Subcutaneous adipose tissue (tissue), 4 donors: ENCODE data around the gene WWC1. TPM values are rescaled to one million over a fixed set of nuclear protein-coding genes. Genes with fewer than 3 reads are reported as not detected.

Source experiments
- total RNA-seq, 4 donors: library from RNA; depleted of rRNA; stranded (reverse); fragments of >200 nt; gene quantifications; one replicate each; pipeline ENCODE4 v1.1.0, GENCODE V29; 2016
- TF ChIP-seq, protein P1 (sequence below): fragments of 450-650 bp; IDR thresholded peaks from one replicate; pipeline ENCODE4 v1.5.1; 2016; ENCODE audit warnings: low read depth, mild to moderate bottlenecking, control low read depth, antibody characterized with exemption, moderate library complexity

The WWC1 gene
- total RNA-seq = 1 to 10 TPM in 2 of 4 donors, under 1 TPM in 1, not detected in 1; 0.34 to 5.1 (median 1.1) TPM

DNA sequence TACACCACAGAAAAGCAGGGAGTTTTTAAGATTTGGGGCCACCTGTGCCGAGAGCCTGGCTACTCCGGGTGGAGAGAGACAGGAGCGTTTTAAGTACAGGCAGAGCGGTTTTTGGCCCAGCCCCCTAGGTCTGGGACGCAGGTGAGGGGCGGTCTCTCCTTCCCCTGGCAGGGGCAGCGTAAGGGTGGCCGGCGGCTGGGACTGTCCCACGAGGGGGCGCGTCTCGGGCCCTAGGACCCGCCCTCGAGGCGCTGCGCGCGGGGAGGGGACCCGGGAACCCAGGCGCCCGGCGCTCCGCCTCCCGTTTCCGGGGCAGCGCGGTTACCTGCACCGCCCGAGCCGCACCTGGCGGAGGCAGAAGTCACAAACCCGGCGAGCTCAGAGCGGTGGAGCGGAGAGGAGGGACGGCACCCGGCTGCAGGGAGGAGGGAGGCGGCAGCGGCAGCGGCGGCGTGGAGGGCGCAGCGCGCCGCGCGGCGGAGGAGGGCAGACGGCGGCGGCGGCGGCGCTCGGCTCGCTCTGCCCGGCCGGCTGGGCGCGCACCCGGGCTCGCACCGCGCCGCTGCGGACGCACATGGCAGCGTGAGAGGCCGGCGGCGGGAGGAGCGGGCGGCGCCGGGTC, at the start of gene WWC1:
Gene WWC1 (plus strand): TSS at position 304 of the 622 bp plus-strand sequence. CDS start 508 bp downstream, outside the sequence.
- TF ChIP-seq, protein P1, sequence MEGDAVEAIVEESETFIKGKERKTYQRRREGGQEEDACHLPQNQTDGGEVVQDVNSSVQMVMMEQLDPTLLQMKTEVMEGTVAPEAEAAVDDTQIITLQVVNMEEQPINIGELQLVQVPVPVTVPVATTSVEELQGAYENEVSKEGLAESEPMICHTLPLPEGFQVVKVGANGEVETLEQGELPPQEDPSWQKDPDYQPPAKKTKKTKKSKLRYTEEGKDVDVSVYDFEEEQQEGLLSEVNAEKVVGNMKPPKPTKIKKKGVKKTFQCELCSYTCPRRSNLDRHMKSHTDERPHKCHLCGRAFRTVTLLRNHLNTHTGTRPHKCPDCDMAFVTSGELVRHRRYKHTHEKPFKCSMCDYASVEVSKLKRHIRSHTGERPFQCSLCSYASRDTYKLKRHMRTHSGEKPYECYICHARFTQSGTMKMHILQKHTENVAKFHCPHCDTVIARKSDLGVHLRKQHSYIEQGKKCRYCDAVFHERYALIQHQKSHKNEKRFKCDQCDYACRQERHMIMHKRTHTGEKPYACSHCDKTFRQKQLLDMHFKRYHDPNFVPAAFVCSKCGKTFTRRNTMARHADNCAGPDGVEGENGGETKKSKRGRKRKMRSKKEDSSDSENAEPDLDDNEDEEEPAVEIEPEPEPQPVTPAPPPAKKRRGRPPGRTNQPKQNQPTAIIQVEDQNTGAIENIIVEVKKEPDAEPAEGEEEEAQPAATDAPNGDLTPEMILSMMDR = no peak

DNA sequence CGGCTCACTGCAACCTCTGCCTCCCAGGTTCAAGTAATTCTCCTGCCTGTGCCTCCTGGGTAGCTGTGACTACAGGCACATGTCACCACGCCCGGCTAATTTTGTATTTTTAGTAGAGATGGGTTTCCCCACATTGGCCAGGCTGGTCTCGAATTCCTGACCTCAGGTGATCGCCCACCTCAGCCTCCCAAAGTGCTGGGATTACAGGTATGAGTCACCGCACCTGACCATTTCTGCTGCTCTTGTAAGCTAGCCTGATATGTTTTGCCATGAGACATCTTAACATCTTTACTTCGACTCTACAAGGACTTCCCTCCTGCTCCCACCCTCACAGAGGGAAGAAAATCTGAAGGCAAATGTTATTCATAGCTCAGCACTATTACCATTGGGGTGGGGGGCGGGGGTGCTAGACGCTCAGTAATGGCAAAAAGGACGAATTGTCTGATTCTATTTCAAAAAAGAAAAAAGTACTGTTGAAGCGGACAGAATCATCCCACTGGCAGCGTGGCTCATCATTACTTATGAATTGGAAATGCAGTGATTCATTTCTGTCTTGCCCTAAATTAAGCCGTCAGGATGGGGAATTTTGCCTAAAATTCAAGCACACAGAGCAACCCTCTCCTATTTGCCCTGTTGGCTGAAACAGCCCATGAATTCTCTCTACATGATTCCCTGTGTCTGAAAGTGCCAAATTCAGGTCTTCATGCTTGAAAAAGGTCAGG, 46.4 kb upstream of the WWC1 start:
- TF ChIP-seq, protein P1 = no peak

DNA sequence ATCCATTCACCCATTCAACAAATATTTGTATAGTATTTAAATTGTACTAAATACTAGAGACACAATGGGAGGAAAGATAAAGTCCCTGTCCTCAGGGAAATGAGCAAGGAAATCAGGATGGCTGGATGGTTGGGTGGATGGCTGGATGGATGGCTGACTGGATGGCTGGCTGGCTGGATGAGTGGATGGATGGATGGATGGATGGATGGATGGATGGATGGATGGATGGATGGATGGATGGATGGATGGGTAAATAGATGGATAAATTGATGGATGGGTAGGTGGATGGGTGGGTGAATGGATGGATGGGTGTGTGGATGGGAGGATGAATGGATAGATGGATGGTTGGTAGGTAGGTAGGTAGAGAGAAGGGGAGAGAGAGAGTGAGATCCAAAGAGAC, 41.5 kb upstream of the WWC1 start:
- TF ChIP-seq, protein P1 = no peak

DNA sequence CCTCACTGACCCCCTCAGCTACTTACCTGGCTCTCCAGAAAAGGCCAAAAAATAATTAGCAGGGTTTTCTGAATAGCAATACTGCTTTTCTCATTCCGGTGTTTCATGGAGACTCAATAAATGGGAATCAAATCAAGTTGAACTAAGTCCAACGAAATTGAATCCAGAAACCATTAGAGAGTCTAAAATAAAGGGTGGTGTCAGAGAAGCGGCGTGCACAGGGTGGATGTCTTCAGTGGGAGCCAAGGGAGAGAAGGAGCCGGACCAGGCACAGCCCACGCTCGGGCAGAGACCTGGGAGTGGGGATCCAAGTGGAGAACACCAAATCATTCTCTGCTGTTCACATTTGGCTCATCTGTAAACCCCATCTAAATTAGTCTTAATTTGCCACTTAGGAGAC, 40.2 kb upstream of the WWC1 start:
- TF ChIP-seq, protein P1 = no peak

DNA sequence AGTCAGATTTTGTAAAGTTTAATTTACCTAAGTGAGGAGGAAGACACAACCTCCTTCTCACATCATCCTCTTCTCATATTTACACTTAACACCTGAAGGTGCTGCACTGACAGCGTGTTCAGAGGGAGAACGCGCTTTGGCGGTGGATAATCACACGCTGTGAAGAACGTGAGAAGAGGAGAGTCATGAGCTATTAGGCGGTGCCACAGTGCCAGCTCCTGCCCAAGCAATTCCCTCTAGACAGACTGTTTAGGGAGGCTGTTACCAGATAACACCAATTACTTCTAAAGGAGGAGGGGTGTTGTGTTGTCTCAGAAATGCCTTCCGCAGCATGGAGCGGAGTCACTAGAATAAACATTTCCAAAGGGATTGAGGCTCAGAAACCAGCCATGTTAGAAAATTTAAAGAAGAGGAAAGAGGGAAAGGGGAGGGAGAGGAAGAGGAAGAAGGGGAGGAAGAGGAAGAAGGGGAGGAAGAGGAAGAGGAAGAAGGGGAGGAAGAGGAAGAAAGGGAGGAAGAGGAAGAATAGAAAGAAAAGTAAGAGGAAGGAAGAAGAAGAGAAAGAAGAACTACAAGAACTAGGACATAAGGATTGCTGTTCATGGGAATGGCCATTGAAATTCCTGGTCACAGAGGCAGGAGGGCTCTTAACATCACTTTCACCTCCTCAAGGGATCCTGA, 37.3 kb upstream of the WWC1 start:
- TF ChIP-seq, protein P1 = no peak

DNA sequence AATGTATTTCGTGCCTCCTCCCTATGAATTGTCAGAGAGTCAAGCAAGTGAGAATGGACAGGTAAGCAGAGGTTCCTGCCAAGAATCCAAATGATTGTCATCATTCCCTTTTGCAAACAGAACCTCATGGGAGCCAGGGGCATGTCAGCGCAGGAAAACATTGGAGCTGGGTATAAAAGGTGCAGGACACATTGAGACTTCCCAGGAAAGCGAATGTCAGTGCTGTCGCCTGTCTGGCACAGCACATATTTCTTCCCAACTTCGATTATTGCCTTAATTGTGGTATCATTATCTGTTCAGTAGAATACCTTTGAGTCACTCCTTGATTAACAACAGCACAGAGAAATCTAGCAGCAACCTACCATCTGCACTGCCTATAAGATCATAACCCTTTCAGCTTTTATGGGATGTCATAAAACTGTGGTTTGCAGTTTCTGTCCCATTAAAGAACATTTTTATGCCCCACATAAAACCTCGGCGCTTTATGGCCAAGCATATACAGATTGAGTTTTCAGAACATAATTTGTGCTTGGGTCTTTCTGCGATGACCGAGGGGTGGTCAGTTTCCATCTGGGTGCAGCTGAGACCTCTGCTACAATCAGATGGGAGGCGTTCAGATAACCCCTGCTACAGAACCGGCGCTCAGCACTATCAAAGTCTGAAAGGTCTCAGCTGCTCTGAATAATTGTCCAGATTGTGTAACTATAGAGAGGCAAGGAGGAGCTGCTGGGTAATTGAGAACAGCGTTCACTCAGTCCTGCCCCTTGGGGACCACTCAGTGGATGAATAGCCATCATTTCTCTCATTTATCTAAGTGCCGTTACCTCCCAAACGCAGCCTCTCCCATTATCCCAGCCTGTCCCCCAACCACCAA, 30.9 kb upstream of the WWC1 start:
- TF ChIP-seq, protein P1 = no peak
